HEK293 (cell line): Measurements from ENCODE around the gene TNS1.

Experiments
- TF ChIP-seq, protein P1 (sequence below): fragments of 450-650 bp; formaldehyde crosslinking; IDR thresholded peaks from 2 replicates; pipeline ENCODE4 v1.5.1; 2016; ENCODE audit warnings: missing biosample characterization, missing genetic modification characterization
- TF ChIP-seq, protein P2 (sequence below): fragments of 450-650 bp; formaldehyde crosslinking; IDR thresholded peaks from 2 replicates; pipeline ENCODE4 v1.5.1; 2016; ENCODE audit warnings: missing biosample characterization, missing genetic modification characterization
- TF ChIP-seq, protein P3 (sequence below): fragments of 450-650 bp; formaldehyde crosslinking; IDR thresholded peaks from 2 replicates; pipeline ENCODE4 v1.5.1; 2016; ENCODE audit warnings: missing biosample characterization, missing genetic modification characterization
- TF ChIP-seq, protein P4 (sequence below): fragments of 450-650 bp; formaldehyde crosslinking; IDR thresholded peaks from 2 replicates; pipeline ENCODE4 v1.5.1; 2016; ENCODE audit warnings: missing biosample characterization, missing genetic modification characterization
- TF ChIP-seq, protein P5 (sequence below): fragments of 450-650 bp; formaldehyde crosslinking; IDR thresholded peaks from 2 replicates; pipeline ENCODE4 v1.5.1; 2017; ENCODE audit warnings: missing biosample characterization, missing genetic modification characterization

DNA sequence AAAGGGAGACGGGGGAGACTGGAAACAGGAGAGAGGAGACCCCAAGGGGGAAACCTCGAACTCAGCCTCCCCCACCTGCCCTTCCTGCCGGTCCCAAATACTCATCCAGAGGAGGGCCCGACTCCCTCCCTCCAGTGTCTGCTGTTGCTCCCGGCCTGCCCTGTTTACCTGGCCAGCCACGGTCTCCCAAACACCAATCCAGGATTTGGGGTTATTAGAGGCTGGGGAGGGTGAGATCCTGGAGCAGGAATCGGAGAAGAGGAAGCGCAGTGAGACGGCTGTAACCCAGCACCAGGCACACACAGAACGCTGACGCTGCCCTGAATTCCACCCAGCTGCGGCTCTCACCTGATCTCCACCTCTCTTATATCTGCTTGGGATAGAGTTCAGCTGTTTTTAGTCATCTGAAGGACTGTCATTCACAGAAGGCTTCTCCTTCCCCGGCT, 213.0 kb downstream of the TNS1 start:
- TF ChIP-seq, protein P1, sequence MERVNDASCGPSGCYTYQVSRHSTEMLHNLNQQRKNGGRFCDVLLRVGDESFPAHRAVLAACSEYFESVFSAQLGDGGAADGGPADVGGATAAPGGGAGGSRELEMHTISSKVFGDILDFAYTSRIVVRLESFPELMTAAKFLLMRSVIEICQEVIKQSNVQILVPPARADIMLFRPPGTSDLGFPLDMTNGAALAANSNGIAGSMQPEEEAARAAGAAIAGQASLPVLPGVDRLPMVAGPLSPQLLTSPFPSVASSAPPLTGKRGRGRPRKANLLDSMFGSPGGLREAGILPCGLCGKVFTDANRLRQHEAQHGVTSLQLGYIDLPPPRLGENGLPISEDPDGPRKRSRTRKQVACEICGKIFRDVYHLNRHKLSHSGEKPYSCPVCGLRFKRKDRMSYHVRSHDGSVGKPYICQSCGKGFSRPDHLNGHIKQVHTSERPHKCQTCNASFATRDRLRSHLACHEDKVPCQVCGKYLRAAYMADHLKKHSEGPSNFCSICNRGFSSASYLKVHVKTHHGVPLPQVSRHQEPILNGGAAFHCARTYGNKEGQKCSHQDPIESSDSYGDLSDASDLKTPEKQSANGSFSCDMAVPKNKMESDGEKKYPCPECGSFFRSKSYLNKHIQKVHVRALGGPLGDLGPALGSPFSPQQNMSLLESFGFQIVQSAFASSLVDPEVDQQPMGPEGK (tag by site-specific recombination): no peak
- TF ChIP-seq, protein P2, sequence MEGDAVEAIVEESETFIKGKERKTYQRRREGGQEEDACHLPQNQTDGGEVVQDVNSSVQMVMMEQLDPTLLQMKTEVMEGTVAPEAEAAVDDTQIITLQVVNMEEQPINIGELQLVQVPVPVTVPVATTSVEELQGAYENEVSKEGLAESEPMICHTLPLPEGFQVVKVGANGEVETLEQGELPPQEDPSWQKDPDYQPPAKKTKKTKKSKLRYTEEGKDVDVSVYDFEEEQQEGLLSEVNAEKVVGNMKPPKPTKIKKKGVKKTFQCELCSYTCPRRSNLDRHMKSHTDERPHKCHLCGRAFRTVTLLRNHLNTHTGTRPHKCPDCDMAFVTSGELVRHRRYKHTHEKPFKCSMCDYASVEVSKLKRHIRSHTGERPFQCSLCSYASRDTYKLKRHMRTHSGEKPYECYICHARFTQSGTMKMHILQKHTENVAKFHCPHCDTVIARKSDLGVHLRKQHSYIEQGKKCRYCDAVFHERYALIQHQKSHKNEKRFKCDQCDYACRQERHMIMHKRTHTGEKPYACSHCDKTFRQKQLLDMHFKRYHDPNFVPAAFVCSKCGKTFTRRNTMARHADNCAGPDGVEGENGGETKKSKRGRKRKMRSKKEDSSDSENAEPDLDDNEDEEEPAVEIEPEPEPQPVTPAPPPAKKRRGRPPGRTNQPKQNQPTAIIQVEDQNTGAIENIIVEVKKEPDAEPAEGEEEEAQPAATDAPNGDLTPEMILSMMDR (tag by site-specific recombination): no peak
- TF ChIP-seq, protein P3, sequence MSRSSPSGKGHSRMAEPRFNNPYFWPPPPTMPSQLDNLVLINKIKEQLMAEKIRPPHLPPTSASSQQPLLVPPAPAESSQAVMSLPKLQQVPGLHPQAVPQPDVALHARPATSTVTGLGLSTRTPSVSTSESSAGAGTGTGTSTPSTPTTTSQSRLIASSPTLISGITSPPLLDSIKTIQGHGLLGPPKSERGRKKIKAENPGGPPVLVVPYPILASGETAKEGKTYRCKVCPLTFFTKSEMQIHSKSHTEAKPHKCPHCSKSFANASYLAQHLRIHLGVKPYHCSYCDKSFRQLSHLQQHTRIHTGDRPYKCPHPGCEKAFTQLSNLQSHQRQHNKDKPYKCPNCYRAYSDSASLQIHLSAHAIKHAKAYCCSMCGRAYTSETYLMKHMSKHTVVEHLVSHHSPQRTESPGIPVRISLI (tag by site-specific recombination): no peak
- TF ChIP-seq, protein P4, sequence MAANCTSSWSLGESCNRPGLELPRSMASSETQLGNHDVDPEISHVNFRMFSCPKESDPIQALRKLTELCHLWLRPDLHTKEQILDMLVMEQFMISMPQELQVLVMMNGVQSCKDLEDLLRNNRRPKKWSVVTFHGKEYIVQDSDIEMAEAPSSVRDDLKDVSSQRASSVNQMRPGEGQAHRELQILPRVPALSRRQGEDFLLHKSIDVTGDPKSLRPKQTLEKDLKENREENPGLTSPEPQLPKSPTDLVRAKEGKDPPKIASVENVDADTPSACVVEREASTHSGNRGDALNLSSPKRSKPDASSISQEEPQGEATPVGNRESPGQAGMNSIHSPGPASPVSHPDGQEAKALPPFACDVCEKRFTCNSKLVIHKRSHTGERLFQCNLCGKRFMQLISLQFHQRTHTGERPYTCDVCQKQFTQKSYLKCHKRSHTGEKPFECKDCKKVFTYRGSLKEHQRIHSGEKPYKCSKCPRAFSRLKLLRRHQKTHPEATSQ (tag by site-specific recombination): no peak
- TF ChIP-seq, protein P5, sequence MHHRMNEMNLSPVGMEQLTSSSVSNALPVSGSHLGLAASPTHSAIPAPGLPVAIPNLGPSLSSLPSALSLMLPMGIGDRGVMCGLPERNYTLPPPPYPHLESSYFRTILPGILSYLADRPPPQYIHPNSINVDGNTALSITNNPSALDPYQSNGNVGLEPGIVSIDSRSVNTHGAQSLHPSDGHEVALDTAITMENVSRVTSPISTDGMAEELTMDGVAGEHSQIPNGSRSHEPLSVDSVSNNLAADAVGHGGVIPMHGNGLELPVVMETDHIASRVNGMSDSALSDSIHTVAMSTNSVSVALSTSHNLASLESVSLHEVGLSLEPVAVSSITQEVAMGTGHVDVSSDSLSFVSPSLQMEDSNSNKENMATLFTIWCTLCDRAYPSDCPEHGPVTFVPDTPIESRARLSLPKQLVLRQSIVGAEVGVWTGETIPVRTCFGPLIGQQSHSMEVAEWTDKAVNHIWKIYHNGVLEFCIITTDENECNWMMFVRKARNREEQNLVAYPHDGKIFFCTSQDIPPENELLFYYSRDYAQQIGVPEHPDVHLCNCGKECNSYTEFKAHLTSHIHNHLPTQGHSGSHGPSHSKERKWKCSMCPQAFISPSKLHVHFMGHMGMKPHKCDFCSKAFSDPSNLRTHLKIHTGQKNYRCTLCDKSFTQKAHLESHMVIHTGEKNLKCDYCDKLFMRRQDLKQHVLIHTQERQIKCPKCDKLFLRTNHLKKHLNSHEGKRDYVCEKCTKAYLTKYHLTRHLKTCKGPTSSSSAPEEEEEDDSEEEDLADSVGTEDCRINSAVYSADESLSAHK: no peak
